HG02642 (cell line): ENCODE measurements around the gene TMEM117.
"Not testable (repeated sequence)": the region's sequence is repeated elsewhere in the genome, so short reads cannot be mapped to it uniquely, and the experiment has no call there.

Experiments
- ATAC-seq: cut with Tn5 transposase; IDR thresholded peaks from one replicate; pipeline ENCODE4 v1.9.1; 2021; ENCODE audit warnings: mild to moderate bottlenecking; ENCODE audit not compliant: unreplicated experiment, poor library complexity

The TMEM117 gene

DNA sequence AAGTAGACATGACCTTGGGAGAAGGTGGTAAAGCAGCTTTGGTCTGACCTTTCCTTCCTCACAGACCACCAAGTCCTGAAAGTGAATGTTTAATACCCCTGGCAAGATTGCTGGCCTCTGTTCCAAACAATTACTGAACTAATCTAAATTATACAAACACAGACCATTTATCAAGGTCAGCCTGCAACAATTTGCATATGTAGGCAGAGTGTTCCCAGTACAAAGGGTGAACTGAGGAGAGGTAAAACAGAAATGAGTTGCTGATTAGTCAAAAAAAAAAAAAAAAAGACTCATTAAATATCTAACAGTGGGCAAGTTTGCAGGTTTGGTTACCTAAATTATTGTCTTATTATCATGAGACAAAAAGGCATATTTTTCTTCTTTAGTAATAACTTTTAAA, 506.5 kb downstream of the TMEM117 start:
- no peak for ATAC-seq

DNA sequence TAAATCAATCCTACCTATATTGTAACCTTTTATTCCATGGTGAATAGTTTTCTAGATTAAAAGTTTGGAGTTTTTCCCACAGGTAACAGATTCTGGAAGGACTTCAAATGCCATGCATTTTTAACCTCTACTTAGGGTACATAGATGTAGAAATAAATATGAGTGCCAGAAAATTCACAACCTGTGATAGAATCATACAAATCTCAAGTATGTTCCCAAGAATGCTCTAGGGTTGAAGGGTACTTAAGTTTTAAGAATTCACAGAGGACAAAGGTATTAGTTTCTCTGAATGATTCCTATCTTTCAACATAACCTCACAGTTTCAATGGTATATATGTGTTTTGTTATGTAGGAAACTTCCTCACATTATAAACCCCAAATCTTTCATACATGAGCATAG, 511.3 kb downstream of the TMEM117 start:
- no peak for ATAC-seq

DNA sequence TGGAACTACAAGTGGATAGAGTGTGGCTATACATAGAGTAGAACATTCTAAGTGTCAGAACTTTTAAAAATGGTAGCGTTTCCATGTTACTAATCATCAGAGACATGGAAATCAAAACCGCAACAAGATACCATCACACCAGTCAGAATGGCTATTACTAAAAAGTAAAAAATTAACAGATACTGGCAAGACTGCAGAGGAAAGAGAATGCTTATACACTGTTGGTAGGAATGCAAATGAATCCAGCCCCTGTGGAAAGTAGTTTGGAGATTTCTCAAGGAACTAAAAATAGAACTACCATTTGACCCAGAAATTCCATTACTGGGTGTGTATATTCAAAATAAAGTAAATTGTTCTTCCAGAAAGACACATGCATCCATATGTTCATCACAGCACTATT, 521.6 kb downstream of the TMEM117 start:
- ATAC-seq = no peak

DNA sequence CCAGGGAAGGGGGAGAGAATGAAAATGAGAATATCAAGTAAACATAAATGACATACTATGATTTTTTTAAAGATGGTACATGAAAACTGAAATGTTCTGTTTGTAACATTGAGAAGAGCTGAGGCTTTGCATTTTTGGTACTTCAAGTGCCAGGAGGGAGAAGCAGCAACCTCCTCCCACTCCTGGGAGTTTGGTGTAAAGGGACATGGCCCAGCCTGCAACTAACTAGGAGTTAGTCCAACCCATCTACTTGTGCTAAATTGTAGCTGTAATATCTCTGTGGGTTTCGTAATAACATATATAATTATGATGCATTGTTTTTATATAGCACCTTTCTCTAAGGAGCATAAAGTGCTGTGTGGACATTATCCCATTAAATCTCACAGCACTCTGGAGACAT, 522.8 kb downstream of the TMEM117 start:
- ATAC-seq = no peak

GRCh38 chr12:44362947-44363346, 527.1 kb downstream of the TMEM117 start:
- ATAC-seq = no peak

DNA sequence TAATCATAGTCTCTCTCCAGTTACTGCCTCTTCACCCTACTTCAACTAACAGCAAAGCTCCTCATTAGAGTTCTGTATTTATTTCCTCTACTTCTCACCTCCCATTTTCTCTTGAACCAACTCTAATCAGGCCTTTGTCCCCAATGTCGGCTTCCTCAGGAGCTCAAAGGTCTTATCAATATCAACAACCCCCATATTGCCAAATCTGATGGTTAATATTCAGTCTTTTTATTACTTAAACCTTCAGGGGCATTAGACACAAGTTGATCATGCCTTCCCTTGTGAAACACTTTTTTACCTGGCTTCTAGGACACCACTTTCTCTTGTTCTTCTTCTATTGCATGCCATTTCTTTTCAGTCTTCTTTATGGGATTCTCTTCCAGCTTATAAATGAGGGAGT, 531.3 kb downstream of the TMEM117 start:
- ATAC-seq = no peak

- no peak for ATAC-seq
Observed at GRCh38 chr12:44367916-44368315, 532.0 kb downstream of the TMEM117 start.

GRCh38 chr12:44369998-44370397, 534.1 kb downstream of the TMEM117 start:
- no peak for ATAC-seq

DNA sequence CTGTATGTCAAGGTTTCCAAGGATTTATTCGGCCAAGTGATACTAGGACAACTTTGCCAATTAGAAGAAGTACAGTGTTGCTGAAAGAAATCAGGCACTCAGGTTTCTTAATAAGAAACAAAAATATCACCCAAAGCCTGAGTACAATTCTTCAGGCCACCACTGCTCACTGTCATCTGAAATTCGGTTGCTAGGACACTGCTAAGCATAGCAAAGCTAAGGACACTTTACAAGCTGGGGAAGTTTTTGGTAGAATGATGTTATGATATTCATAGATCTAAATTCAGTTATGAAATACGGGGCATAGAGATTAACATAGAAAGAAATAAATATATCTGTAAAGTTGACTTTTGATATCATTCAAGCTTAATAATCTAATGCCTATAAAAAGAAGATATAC, 535.1 kb downstream of the TMEM117 start:
- ATAC-seq = no peak

DNA sequence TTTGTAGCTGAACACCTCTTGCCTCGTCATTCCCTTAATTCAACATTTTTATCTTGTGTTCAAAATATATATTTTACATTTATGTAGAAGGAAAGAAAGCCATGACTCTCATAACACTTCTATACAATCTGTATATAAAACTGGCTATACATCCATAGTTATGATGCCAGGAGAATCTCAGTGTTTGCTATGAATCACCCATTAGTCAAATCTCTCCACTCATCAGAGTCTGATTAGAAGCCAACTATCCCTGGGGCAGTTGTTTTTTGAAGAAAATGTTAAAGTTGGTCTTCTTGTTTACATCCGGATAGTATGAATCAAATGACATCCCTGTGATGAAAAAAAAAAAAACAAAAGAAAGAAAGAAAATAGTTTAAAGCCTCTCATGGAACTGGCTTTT, 536.4 kb downstream of the TMEM117 start:
- no peak for ATAC-seq

- ATAC-seq = no peak
Observed at GRCh38 chr12:44375694-44376093, 539.8 kb downstream of the TMEM117 start.

DNA sequence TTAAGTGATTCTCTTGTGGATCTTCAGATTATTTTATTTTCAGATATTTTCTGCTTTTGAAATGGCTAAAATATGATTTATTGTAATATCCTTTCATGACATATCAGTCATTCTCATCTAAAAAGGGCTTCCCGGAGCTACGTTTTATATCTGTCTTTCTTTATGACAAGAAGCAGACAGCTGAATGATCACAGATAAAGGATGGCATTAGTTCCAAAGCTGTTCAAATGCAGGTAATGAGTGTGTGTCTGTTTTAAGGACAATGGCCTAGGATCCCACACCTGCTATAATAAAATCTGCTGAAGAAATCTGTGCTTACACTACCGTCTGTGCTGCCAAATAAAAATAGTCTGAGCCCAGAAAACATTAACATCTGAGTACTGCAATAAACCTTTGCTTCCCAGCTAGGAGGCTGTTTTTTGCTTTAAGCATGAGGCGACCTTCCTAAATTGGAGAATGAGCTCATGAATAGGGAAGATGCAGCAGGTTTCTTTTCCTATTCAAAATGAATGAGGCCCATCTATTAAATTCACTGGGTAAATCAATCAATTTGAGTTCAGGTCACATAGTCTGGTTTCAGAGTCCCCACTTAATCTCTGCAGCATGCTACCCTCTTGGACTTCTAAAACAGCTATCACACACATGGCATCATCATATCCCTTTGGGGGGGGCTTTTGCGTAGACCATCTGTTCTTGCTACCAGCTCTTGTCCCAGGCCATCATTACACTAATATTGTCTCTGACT, 541.7 kb downstream of the TMEM117 start:
- no peak for ATAC-seq

DNA sequence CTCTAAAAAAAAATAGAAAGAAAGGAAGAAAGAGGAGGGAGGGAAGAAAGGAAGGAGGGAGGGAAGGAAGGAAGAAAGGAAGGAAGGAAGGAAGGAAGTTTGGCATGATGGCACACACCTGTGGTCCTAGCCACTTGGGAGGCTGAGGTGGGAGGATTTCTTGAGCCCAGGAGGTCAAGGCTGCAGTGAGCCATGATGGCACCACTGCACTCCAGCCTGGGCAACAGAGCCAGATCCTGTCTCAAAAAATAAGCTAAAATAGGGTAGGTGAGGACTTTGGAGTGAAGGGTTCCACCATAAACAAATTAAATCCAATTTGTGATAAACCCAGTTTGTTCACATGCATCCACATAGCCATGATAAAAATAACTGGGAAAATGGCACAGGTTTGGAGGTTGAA, 543.2 kb downstream of the TMEM117 start:
- ATAC-seq = not testable (repeated sequence)

GRCh38 chr12:44379831-44380230, 544.0 kb downstream of the TMEM117 start:
- ATAC-seq = no peak

DNA sequence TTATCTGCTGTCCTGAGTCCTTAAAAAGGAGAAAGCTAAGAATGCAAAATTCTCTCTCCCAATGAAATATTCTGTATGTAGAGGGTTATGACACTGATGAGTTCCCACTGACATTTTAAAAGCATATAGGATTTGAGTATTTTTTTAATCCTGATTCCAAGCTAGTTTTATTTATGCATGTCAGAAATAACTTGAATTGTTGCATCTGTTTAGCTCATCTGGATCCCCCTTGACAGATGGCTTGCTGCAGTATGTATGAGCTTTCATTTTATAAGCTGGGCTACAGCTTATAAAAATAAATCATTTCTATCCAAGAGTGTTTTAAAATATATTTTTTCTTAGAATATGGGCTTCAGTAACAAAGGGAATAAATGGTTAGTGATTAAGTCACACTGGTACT, 545.0 kb downstream of the TMEM117 start:
- ATAC-seq = no peak

DNA sequence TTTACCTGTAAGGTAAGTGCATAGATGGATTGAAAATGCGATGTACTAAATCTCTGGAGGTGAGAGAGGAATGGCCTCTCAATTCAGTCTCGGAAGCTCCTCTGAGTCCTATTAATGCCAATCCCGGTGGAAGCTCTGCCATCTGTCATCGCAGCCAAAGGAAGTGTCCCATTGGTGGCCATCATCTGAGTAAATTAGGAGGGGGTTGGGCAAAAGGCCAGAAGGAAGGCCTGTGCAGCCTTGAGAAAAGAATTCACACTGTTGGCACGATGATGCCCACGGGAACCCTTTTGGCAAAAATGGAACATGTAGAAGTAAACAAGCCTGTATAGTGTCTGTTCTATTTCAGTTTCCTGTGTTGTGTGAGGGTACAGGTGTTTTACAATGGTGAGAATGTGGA, 545.5 kb downstream of the TMEM117 start:
- no peak for ATAC-seq

DNA sequence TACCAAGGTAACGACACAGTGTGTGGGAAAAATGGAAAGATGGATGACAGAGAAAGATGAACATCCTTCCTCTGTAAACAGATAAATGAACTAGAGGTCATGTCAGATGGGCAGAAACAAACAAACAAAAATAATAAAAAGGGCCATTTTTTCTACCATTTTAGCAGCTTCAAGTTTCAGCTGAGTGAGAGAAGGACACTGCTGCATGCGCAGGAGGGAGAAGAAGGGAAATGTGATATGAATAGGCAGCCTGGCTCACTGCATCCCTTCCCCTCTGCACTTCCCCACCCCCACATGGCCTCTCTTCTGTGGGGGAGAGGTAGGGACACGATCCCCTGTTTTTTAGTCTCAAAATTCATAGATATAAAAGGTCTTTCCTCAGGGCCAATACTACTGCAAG, 548.3 kb downstream of the TMEM117 start:
- no peak for ATAC-seq

GRCh38 chr12:44385964-44386363, 550.1 kb downstream of the TMEM117 start:
- ATAC-seq = no peak

DNA sequence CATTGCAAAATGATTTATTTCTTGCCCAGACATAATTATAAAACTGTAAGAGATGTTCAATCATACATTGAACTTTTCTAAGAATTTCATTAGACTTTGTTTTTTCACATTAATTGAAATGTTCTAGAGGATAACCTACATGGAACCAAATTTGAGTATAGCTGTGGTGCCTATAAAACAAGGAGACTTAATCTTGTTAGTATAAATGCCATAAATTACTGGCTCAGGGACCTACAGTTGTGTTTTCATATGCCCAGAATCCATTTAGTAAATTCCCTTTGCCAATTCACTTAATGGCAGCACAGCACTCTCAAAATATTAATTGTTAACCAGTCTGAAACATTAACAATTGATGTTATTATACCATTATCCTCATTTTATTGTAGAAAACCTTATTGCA, 551.7 kb downstream of the TMEM117 start:
- no peak for ATAC-seq

DNA sequence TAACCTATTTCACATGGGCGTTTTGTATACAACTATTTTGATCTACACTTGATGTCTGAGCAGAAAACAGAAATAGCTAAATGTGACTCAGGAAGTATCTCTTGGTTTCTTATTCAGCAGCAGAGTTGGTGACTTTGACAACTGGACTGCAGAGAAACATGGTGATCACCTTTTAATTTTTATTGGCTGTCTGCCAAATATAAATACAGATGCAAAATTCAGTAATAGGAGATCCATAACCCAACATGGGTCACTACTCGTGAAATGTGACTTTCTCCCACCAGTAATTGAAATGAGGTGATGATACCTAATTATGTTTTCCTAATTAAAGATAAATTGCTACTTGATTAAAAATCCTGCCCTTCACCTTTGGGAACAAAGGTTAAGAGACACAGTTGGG, 553.2 kb downstream of the TMEM117 start:
- ATAC-seq = no peak

DNA sequence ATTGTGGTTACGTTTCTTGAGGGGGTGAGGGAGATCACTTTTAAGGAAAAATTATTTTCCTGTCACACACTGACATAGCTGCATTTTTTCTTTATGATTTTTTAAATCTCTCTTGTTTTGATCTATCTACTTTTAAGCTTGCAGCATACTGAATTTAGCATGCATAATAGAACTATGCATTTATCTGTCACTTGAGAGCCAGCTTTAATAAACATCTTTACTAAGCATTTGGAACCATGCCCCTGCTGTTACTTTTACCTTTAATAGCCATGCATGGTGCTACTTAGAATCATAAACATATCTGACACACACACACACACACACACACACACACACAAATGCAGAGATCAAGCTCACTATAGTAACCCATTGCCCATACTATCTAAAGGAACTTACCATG, 554.0 kb downstream of the TMEM117 start:
- no peak for ATAC-seq

GRCh38 chr12:44397631-44398030, 561.8 kb downstream of the TMEM117 start:
- ATAC-seq = no peak

- ATAC-seq = no peak
Observed at GRCh38 chr12:44403185-44403584, 567.3 kb downstream of the TMEM117 start.
